GM19372 (cell line): ENCODE measurements around the gene TMEM187.
"Not testable (repeated sequence)": the region's sequence is repeated elsewhere in the genome, so short reads cannot be mapped to it uniquely, and the experiment has no call there.

Source experiments
- ATAC-seq: cut with Tn5 transposase; IDR thresholded peaks from one replicate; pipeline ENCODE4 v1.9.1; 2021; ENCODE audit warnings: mild to moderate bottlenecking, low read depth, moderate library complexity; ENCODE audit not compliant: unreplicated experiment

TMEM187 gene

GRCh38 chrX:153993978-153994377 is 21.4 kb downstream of the TMEM187 start:
- no peak for ATAC-seq

GRCh38 chrX:153994398-153994797 is 21.8 kb downstream of the TMEM187 start:
- ATAC-seq = not testable (repeated sequence)

DNA sequence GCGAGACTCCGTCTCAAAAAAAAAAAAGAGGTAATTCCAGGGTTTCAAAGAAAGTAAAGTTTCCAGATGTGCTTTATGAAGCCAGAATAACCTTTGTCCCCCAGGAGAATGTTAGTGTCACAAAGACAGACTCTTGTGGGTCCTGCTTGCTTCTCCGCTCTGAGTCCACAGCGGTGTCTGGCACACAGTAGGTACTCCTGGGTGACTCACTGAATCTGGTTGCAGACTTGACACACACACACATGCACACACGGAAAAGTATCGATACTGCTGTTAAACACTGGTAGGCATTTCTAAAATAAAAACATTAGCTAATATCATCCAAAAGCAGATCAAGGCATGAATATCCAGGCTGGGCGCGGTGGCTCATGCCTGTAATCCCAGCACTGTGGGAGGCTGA is 22.9 kb downstream of the TMEM187 start:
- no peak for ATAC-seq

GRCh38 chrX:153999359-154000037 is 26.9 kb downstream of the TMEM187 start:
- ATAC-seq = no peak

DNA sequence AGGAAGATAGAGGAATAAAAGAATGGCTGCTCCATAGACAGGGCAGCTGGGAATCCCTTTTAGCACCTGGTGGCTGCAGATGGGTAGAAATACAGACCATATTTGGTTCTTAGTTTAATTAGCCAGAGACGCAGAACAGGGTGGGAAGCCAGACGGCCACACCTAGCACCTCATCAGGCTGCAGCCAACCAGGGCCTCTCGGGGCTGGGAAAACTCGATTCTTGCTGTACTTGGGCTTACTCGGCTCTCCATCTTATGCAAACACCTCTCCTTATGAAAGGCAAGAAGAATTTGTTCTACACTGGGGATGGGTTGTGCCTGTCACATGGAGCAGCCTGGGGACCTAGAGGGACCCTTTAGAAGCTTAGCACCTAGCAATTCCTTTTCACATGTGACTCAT is 27.5 kb downstream of the TMEM187 start:
- no peak for ATAC-seq

GRCh38 chrX:154002215-154002719 is 29.7 kb downstream of the TMEM187 start:
- no peak for ATAC-seq

GRCh38 chrX:154004315-154004714 is 31.8 kb downstream of the TMEM187 start:
- no peak for ATAC-seq

DNA sequence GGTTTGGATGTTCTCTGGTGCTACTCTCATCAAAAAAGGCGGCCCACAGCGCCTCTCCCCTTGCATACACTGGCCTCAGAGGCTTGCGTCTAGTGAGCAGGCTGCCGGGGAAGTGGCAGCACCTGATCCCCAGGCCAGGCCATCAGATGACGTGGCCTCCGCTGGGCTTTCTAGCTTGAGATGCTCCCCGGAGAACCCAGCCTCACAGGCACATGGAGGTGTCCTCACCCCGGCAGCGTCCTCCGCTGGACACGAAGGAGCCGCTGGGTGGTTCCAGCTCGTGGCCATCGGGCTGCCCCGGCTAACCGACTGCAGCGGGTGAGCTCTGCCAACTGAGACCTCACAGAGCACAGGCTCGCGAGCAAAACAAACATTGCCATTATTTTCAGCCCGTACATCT is 34.4 kb downstream of the TMEM187 start:
- no peak for ATAC-seq

- no peak for ATAC-seq
Measured at GRCh38 chrX:154008521-154008920, 36.0 kb downstream of the TMEM187 start.

DNA sequence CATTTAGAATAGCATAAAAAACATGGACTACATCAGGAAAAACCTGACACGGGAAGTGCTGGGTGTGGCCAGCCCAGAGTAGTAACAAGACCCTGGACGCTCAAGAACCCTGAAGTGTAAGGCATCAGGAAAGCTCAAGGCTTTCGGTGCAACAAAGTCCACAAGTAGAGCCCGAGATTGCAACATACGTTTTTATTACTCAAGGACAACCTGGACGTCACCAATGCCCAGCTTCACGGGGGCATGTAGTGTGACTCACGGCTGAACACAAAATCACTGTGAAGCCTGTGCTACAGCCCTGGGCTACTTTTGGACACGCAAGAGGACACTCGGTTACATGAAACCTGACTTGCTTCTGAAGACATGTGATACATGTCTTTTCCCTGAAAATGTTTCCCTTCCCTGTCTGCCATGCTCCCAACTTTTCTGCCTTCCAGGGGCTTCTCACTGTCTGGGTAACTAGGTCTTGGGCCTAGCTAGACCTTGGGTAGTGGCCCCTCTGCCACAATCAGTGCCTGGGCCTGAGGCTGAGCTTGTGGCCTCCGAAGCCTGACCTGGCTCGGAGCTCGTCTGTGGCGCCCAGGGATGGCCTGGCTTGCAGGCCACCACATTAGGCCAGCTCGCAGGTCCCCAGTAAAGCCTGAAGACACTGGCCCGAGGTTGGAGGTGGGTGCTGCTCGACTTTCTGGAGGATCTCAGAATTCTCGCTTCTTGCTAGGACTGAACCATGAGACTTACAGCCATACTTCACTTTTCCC is 38.0 kb downstream of the TMEM187 start:
- no peak for ATAC-seq

DNA sequence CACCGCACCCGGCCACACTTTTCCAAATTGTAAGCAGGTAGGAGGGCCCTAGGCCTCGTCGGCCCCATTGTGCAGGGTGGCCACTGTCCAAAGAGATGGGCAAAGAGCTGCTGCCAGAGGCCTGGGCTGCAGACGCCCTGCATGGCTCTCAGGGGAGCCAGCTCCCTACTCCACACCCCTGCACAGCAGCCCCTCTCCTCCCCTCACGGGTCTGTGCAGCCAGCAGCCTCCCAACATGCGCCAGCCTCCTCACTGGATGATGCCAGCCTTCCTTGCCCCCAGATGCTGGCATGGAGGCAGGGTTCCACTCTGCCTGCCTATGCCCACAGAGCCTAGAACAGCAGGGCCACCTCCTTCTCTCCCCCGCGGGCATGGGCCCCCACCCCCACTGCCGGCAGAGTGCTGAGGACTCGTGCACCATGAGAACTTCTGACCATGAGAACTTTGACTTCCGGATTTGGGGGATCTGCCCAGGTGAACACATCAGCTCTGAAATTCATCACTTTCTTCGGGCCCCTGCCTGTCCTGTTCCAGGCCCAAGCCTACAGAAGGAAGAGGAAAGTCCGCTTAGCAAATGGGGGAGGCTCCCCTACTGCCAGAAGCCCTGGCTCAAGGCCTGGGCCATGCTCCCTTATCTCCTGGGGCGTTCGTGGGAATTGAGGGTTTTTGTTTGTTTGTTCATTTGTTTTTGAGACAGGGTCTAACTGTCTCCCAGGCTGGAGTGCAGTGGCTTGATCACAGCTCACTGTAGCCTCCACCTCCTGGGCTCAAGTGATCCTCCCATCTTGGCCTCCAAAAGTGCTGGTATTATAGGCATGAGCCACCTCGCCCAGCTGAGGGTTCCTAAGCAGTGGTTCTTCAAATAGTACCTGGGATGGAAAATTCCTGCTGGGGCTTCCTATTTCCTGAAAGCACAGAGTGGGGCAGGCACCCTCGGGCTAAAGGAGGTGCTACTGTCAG is 39.1 kb downstream of the TMEM187 start:
- no peak for ATAC-seq

DNA sequence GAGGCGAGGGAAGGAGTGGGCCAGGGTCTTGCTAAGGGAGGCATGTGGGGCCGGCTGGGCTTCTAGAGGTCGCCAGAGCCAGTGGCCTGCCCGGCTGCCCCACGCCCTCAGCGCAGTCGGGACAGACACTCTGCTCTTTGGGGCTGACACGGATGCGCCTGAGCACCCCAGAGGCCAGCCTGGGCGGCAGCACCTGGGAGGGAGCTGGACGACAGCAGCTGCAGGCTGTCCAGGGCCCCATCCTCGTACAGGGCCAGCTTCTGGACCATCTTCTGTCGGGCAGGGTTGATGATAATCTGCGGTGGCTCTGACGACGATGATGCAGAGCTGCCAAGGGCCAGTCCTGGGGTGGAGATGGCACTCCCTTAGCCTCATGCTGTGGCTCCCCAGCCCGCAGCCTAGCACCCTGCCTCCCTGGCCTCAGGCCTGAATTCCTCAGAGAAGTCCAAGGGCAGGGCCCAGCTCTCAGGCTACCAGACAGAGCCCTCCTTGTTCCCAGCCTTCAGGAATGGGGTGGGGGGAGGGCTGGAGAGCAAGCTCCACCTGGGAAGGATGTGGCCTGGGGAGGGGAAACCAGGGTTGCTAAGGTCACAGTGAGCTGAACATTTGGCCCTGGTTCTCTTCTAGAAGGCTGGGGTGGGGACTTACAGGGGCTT is 39.9 kb downstream of the TMEM187 start:
- no peak for ATAC-seq

DNA sequence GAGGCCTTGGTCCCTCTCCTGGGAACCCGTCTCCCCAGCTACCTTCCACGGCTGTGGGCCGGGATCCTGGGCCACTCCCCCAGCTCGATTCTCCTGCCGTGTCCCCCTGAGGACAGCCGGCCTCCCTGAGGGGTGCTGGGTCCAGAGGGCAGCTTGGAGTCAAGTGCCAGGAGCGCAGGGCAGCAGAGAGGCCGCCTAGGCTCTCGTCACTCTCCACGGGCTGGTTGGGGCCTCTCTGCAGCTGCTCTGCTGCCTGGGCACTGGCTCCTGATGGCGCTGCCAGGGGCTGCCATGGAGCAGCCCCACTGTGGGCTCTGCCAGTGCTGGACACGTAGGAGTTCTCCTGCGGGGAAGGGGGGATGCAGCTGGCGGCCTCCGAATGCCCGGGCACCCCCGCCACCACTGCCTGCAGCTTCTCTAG is 40.5 kb downstream of the TMEM187 start:
- ATAC-seq = no peak

- ATAC-seq = no peak
Measured at GRCh38 chrX:154013614-154014360, 41.2 kb downstream of the TMEM187 start.

- no peak for ATAC-seq
Measured at GRCh38 chrX:154014429-154015380, 42.2 kb downstream of the TMEM187 start.

DNA sequence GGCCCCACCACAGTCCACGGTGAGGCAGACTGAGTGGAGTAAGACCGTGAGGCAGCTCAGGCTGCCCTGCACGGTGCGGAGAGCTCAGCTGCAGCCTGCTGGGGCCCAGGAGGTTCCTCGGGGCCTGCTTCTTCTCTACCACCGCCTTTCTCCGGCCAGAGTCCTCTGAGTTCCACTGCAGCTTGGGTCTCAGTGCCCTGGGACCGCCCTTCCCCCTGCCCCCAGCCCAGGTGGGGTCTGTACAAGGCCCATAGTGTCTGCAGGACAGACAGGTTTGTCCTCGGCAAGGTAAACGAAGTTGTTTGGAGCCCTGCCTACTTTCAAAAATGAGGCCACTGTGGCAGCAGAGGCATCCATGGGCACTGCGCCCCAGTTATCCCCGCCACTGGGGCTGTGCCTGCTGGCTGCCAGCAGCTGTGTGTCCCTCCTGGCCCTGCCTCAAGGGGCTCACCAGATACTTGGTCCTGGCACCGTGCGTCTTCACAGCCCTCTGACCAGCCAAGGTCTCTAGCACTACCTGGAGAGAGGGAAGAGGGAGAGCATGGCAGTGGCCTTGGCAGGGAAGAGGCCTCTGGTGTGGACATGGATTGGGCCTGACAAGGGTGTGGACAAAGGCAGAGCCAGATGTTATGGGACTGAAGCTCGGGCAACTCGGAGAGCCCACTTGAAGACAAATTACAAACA is 43.2 kb downstream of the TMEM187 start:
- no peak for ATAC-seq

- no peak for ATAC-seq
Measured at GRCh38 chrX:154016366-154017076, 44.0 kb downstream of the TMEM187 start.
